Myocyte (in vitro differentiated cells): ENCODE data around the gene SMPD3. TPM values are rescaled to one million over a fixed set of nuclear protein-coding genes. Genes with fewer than 3 reads are reported as not detected.

Experiments
- total RNA-seq: library from RNA; depleted of rRNA; stranded (reverse); fragments of >200 nt; gene quantifications from 2 replicates; pipeline ENCODE4 v1.2.3, GENCODE V29; 2014

SMPD3 gene
- total RNA-seq, 1 donor from 2014 or later: not detected

Other genes with a start within 250 kb of the SMPD3 start
- gene ESRP2, start 212.4 kb downstream of the SMPD3 start, total RNA-seq: 0.11 TPM in 1 of 2 replicates, not detected in the other
- 127 and 180 TPM in 2 replicates for gene PLA2G15, start 203.1 kb downstream of the SMPD3 start, total RNA-seq
- gene SLC7A6, start 184.0 kb downstream of the SMPD3 start, total RNA-seq: 28.0 and 36.4 TPM in 2 replicates
- 19.3 and 21.3 TPM in 2 replicates for gene SLC7A6OS, start 137.6 kb downstream of the SMPD3 start, total RNA-seq
- 48.9 and 59.6 TPM in 2 replicates for gene PRMT7, start 137.5 kb downstream of the SMPD3 start, total RNA-seq
- 28.3 and 33.2 TPM in 2 replicates for gene ZFP90, start 90.8 kb upstream of the SMPD3 start, total RNA-seq
- gene CDH3, start 196.8 kb upstream of the SMPD3 start, total RNA-seq: 0.10 TPM in 1 of 2 replicates, not detected in the other